Osteoblast (primary cell): ENCODE data around the gene BARHL1. TPM values are rescaled to one million over a fixed set of nuclear protein-coding genes. Genes with fewer than 3 reads are reported as not detected.

ENCODE experiments used
- DNase-seq: peaks from one replicate; pipeline ENCODE4 v3.0.0; 2011; ENCODE audit warnings: low spot score, mixed read lengths; ENCODE audit not compliant: insufficient read length; ENCODE audit errors: missing footprints
- H2AFZ ChIP-seq: 2 replicates; pipeline ENCODE4 v1.6.0; 2011; ENCODE audit warnings: mild to moderate bottlenecking, low read length
- H3K27ac ChIP-seq: 2 replicates; pipeline ENCODE4 v1.5.1; 2011; ENCODE audit warnings: mild to moderate bottlenecking, low read depth, low read length, moderate library complexity
- H3K27me3 ChIP-seq: 2 replicates; pipeline ENCODE4 v1.6.0; 2012; ENCODE audit warnings: mild to moderate bottlenecking, control low read depth, inconsistent platforms, low read length, moderate library complexity; ENCODE audit not compliant: insufficient read depth
- H3K36me3 ChIP-seq: 2 replicates; pipeline ENCODE4 v1.5.1; 2011; ENCODE audit warnings: mild to moderate bottlenecking, low read length, control low read depth, moderate library complexity; ENCODE audit not compliant: insufficient read depth
- H3K4me1 ChIP-seq: 2 replicates; pipeline ENCODE4 v1.5.1; 2011; ENCODE audit warnings: mild to moderate bottlenecking, low read length, control low read depth, moderate library complexity; ENCODE audit not compliant: insufficient read depth
- H3K4me2 ChIP-seq: 2 replicates; pipeline ENCODE4 v1.6.0; 2011; ENCODE audit warnings: mild to moderate bottlenecking, low read length; ENCODE audit not compliant: insufficient read depth
- H3K4me3 ChIP-seq: fragments of 200-600 bp; sonication (generic); 3 replicates; pipeline ENCODE4 v1.5.1; 2012; ENCODE audit warnings: mild to moderate bottlenecking, low read length, inconsistent platforms; ENCODE audit not compliant: insufficient read depth
- H3K79me2 ChIP-seq: 2 replicates; pipeline ENCODE4 v1.6.0; 2012; ENCODE audit warnings: mild to moderate bottlenecking, low read length, control low read depth, inconsistent platforms; ENCODE audit not compliant: insufficient read depth
- H3K9me3 ChIP-seq: 2 replicates; pipeline ENCODE4 v1.5.1; 2011; ENCODE audit warnings: low read depth, low read length, control low read depth
- H4K20me1 ChIP-seq: 2 replicates; pipeline ENCODE4 v1.6.0; 2012; ENCODE audit warnings: mild to moderate bottlenecking, low read length, control low read depth; ENCODE audit not compliant: insufficient read depth
- total RNA-seq: library from RNA; depleted of rRNA; stranded (reverse); fragments of >200 nt; gene quantifications from 2 replicates; pipeline ENCODE4 v1.2.3, GENCODE V29; 2012
- TF ChIP-seq, protein P1 (sequence below): IDR thresholded peaks from 2 replicates; pipeline ENCODE4 v1.5.1; 2011; ENCODE audit warnings: mild to moderate bottlenecking, low read depth, low read length, moderate library complexity; ENCODE audit errors: extremely low read depth

Gene BARHL1
- total RNA-seq, 1 donor: not detected

GRCh38 chr9:132631685-132632084 lies 49.3 kb downstream of the BARHL1 start:
- DNase-seq: no peak
- H3K79me2 ChIP-seq: no peaks in the 10 kb centered on the region
- H3K4me2 ChIP-seq: peak overlapping the region; percentile 26
- no peak overlapping the region for H2AFZ ChIP-seq
- H3K27ac ChIP-seq: peak overlapping the region; percentile 9
- TF ChIP-seq, protein P1, sequence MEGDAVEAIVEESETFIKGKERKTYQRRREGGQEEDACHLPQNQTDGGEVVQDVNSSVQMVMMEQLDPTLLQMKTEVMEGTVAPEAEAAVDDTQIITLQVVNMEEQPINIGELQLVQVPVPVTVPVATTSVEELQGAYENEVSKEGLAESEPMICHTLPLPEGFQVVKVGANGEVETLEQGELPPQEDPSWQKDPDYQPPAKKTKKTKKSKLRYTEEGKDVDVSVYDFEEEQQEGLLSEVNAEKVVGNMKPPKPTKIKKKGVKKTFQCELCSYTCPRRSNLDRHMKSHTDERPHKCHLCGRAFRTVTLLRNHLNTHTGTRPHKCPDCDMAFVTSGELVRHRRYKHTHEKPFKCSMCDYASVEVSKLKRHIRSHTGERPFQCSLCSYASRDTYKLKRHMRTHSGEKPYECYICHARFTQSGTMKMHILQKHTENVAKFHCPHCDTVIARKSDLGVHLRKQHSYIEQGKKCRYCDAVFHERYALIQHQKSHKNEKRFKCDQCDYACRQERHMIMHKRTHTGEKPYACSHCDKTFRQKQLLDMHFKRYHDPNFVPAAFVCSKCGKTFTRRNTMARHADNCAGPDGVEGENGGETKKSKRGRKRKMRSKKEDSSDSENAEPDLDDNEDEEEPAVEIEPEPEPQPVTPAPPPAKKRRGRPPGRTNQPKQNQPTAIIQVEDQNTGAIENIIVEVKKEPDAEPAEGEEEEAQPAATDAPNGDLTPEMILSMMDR: no peak
- H4K20me1 ChIP-seq: peaks cover 4% of the 10 kb centered on the region
- no peaks in the 10 kb centered on the region for H3K9me3 ChIP-seq
- H3K4me3 ChIP-seq: no peak overlapping the region
- H3K36me3 ChIP-seq: peaks cover 22% of the 10 kb centered on the region
- H3K4me1 ChIP-seq: peaks cover 9% of the 10 kb centered on the region
- H3K27me3 ChIP-seq: no peaks in the 10 kb centered on the region

DNA sequence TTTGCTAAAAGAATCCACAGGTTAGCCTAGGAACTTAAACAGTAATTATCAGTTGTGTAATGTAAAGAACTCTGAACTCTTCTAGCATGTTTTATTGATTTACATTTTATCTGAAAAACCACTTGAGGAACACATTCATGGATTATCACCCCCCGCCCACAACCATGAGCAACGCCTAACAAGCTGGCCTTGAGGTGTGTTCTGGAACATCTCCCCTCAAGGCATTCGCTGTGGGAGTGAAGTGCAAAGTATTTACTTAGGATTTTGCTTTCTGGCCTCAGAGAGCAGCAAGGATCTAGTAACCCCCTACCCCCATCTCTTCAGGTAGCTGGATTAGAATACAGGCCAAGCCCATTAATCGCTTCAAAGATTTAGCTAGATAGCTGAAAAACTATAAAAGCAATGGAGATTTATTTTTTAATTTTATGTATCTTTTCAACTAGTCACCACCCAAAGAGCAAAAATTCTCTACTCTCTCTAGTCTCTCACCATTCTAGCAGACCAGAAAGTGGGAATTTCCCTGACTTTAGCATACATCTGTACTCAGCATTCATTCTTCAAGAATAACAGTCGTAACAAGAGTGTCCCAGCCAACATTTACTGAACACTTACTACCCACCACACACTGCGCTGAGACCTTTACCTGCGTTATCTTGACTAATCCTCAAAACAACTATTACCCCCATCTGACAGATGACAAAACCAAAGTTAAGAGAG lies 50.2 kb downstream of the BARHL1 start:
- peaks cover 9% of the 10 kb centered on the region for H3K4me1 ChIP-seq
- no peaks in the 10 kb centered on the region for H3K79me2 ChIP-seq
- H3K9me3 ChIP-seq: no peaks in the 10 kb centered on the region
- no peak overlapping the region for H3K27ac ChIP-seq
- H2AFZ ChIP-seq: no peak overlapping the region
- H3K27me3 ChIP-seq: no peaks in the 10 kb centered on the region
- DNase-seq: no peak
- no peak overlapping the region for H3K4me2 ChIP-seq
- peaks cover 31% of the 10 kb centered on the region for H3K36me3 ChIP-seq
- H4K20me1 ChIP-seq: peaks cover 8% of the 10 kb centered on the region
- TF ChIP-seq, protein P1: no peak
- H3K4me3 ChIP-seq: no peak overlapping the region

DNA sequence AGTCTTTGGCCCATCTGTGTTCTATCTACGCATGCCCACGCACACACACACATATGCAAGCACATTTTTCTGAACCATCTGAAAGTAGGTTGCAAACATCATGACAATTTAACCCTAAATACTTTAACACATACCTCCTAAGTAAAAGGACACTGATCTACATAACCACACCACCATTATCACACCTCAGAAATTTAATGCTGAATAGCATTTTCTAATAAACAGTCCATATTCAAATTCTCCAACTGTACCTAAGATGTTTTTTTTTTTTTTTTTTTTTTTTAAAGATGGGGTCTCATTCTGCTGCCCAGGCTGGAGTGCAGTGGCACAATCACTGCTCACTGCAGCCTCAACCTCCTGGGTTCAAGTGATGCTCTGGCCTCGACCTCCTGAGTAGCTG lies 51.9 kb downstream of the BARHL1 start:
- H3K27me3 ChIP-seq: no peaks in the 10 kb centered on the region
- no peak overlapping the region for H3K4me3 ChIP-seq
- H3K36me3 ChIP-seq: peaks cover 34% of the 10 kb centered on the region

DNA sequence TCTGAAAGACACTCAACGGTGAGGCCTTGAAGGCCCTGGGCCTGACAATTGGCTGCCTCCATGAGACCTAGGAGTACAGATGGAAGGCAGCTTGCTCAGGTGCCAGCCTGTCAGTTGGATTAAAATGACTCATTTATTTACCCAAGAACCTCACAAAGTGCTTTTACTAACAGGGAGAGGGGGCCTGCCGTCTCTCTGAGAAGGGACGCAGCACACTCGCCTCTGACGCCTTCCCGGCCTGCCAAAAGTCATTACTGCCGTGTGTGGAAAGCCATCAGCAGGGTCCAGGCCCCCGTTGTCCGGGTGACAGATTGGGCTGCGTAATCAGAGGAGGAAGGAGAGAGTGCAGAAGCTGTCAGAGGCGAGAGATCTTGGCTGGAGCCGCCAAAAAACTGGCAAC lies 54.9 kb downstream of the BARHL1 start:
- TF ChIP-seq, protein P1: no peak
- H3K9me3 ChIP-seq: no peaks in the 10 kb centered on the region
- no peaks in the 10 kb centered on the region for H3K27me3 ChIP-seq
- no peak overlapping the region for H3K4me3 ChIP-seq
- H3K4me1 ChIP-seq: peaks cover 7% of the 10 kb centered on the region
- peaks cover 37% of the 10 kb centered on the region for H3K36me3 ChIP-seq
- H2AFZ ChIP-seq: no peak overlapping the region
- no peak overlapping the region for H3K27ac ChIP-seq
- peaks cover 12% of the 10 kb centered on the region for H4K20me1 ChIP-seq
- H3K79me2 ChIP-seq: no peaks in the 10 kb centered on the region
- DNase-seq: no peak
- H3K4me2 ChIP-seq: no peak overlapping the region

More for the DNA sequence above, 51.9 kb downstream of the BARHL1 start:
- Histone ChIP-seq H3K4me1 (peaks cover 16% of the 10 kb centered on the region), H2AFZ (no peak overlapping the region), H4K20me1 (peaks cover 12% of the 10 kb centered on the region), H3K79me2 (no peaks in the 10 kb centered on the region), H3K4me2 (no peak overlapping the region), H3K9me3 (no peaks in the 10 kb centered on the region), H3K27ac (no peak overlapping the region)
- TF ChIP-seq, protein P1: no peak
- DNase-seq: no peak
